Measurements from ENCODE around the gene CROCC2. TPM values are rescaled to one million over a fixed set of nuclear protein-coding genes. Genes with fewer than 3 reads are reported as not detected.

CROCC2 gene
- total RNA-seq, 1 donor from 2014 or later: not detected

- ATAC-seq (no peak), DNase-seq (ENCODE audit: missing footprints) (peak; percentile 21)
- intact Hi-C loops (cut with DNase I): no loop called here
These were observed 9.6 kb downstream of the CROCC2 start for GRCh38 chr2:240915526-240916341.

DNA sequence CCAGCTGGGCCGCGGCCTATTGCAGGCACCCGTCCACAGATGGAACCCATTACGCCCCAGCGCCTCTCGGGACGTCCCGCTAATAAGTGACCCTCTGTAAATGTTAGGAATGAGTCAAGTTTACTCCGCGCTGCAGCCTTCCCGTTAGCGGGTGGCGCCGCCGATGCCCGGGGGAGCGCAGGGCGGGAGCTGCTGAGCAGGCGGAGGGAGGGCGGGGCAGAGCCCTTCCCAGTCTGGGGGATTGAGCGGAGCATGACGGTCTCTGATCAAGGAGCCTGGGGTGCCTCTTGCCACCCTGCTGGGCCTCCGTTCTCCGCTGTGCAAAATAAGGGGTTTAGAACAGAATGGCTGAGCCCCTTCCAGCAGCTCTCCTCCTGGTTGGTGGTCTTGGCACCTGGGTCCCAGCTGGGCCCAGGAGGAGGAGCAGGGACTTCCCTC lies 10.5 kb downstream of the CROCC2 start:
- intact Hi-C loops (cut with DNase I): no loop called here
- peak; percentile 74 for ATAC-seq
- peak; percentile 81 for DNase-seq (ENCODE audit: missing footprints)

DNA sequence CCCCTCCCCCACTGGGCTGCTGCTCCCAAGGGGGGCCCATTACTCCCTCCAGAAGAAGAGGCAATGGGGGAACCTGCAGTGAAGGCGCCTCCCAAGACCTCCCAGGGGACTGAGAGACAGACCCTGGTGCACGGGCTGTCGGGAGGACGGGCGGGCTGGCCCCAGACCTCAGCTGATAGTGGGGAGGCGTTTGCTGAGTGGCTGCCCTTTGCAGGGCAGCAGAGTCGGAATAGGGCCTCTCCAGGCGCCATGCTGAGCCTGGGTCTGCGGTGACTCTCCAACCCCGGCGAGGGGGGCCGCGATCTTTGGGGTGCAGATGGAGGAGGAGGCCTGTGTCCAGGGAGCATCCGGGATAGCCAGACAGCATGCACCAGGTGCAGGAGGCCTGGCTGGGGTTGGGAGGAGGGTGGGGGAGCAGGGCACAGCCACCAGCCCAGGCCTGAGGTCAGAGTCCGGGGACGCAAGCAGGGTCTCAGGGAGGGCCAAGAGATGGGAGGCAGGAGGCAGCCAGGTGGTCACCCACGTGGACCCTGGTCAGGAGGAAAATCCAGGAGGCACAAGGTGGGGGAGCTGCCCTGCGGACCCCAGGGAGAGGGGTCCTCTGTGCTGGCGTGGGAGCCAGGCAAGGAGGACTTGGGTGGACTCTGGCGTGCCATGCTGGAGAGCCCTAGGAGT lies 11.0 kb downstream of the CROCC2 start:
- intact Hi-C loops (cut with DNase I): no loop called here
- no peak for ATAC-seq
- DNase-seq (ENCODE audit: missing footprints): peak; percentile 61

GRCh38 chr2:240917684-240918257 lies 11.6 kb downstream of the CROCC2 start:
- DNase-seq (ENCODE audit: missing footprints): peak; percentile 20
- no peak for ATAC-seq
- intact Hi-C loops (cut with DNase I): no loop called here

- intact Hi-C loops (cut with DNase I): no loop called here
- DNase-seq (ENCODE audit: missing footprints) (peak; percentile 57), ATAC-seq (no peak)
These were observed 12.3 kb downstream of the CROCC2 start for GRCh38 chr2:240918258-240919091.

DNA sequence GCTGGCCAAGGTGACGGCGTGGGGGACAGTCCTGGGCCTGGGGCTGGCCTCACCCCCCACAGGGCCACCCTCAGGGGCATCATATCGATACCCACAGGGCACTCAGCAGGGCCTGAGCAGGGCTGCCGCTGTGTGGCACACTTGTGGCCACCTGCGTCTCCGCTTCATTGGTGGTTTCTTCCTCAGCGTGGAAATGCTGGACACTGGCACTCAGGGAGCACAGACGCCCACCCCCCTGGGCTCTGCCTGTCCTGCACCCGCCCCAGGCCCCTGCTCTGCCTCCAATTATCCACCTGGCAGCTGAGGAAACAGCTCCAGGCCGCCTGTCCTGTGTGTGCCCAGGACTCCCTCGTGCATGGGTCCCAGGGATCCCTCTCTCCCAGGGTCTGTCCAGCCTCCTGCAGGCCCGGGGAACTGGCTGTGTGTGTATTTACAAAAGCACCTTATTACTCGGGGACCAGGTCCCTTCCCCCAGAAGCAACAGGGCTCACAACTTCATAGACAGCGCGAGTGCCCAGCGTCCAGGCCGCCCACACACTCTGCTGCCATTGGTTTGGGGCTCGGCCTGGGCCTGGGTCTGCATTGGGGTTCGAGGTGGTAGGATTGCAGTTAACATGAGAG lies 13.1 kb downstream of the CROCC2 start:
- intact Hi-C loops (cut with DNase I): no loop called here
- DNase-seq (ENCODE audit: missing footprints) (peak; percentile 53), ATAC-seq (no peak)

DNA sequence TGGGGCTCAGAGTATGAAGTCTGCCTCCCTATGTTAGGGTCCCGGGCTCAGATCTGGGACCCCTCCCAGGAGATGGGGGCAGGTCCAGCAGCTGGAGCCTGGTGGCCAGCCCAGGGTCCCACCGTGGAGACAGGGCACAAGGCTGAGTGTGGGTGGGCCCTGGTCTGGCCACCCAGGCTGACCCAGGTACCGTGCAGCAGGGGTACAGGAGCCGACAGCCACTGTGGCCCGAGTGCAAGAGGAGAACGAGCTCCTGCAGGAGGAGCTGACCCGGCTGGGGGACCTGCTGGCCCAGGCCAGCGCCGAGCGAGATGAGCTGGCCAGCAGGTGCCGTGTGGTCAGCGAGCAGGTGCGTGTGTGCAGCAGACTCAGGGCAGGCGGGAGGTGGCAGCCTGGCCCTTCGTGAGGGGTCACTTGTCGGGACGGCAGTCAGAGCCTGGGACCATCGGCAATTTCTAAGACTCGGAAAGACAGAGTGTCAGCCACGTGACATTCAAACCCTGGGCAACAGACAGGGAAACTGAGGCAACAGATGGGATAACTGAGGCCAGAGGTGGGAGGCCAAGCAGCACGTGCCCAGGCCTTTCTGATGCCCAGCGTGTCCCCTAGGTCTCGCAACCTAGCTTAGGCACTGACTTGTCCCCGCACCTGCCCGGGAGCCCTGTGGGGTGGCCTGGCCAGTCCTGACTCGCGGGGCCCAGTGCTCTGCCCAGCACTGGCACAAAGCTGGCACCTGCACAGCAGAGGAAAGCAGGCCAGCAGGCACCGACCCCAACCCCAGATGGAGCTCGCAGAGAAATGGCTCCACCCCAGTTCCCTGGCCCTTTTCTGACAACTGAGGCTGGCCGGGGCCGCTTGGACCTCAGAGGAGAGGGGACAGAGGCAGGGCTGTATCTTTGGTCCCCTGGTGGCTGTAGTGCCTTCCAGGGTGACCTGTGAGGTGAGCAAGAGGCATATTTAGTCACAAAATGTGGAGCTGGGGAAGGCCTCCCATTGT lies 13.9 kb downstream of the CROCC2 start:
- no peak for ATAC-seq
- intact Hi-C loops (cut with DNase I): no loop called here
- peak; percentile 61 for DNase-seq (ENCODE audit: missing footprints)

DNA sequence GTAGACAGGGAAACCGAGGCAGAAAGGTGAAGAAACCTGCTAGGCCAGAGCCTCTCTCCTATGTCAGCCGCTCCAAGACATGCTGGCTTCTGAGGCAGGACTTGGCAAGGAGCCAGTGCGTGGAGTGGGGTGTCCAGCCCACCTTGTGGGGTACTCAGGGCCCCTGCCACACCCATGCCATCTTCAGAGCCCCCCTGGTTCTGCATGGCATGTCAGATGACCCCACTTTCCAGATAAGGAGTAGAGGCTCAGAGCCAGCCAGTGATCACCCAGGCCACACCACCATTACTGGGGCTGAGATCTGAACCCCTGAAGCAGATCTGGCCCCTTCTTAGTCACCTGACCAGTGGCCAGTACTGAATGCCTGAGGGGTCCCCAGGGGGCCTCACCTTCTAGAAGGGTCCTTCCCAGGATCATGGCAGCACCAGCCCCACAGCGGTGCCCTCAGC lies 14.7 kb downstream of the CROCC2 start:
- intact Hi-C loops (cut with DNase I): no loop called here
- ATAC-seq: no peak

DNA sequence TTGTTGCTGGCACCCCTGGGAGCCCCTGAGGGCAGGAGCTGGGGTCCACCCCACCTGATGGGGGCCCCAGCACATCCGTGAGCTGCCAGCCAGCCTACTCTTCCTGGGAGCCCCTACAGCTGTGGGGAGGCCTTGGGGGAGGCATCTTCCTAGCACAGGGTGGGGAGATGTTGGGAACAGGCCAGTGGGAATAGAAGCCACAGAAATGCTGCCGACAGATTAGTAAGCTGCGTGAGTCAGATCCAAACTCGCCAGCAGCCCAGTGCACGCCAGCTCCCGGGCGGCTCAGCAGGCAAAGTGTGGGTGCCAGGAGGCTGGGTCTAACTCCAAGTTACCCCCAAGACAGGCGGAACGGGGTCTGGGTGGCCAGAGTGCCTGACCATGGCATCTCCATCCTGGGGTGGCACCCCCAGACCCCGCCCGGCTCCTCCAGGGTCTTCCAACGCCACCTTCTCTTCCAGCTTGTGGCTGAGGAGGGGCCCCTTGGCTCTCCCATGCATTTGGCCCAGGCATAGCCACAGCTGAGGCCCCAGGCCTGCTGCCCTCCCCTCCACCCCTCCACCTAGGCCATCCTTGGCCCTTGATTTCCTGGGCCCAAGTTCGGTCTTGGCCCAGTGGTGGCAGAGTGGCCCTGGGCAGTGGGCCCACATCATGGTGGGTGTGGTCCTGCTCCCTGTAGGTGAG lies 15.3 kb downstream of the CROCC2 start:
- ATAC-seq: peak; percentile 62
- peak; percentile 77 for DNase-seq (ENCODE audit: missing footprints)
- intact Hi-C loops (cut with DNase I): no loop called here

More for the DNA sequence above, 14.7 kb downstream of the CROCC2 start:
- peak; percentile 68 for DNase-seq (ENCODE audit: missing footprints)

DNA sequence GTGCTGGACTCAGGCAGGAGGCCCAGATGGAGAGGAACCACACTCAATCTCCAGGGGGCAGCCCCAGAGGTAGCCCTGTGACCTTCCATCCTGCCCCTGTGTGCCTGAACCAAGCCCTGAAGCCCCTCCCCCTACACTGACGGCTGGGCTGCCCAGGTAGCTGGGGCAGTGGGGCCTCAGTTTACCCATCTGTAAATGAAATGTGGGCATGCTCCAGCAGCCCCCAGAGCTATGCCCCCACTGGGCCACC lies 15.8 kb downstream of the CROCC2 start:
- ATAC-seq (peak; percentile 1), DNase-seq (ENCODE audit: missing footprints) (peak; percentile 28)
- intact Hi-C loops (cut with DNase I): no loop called here

DNA sequence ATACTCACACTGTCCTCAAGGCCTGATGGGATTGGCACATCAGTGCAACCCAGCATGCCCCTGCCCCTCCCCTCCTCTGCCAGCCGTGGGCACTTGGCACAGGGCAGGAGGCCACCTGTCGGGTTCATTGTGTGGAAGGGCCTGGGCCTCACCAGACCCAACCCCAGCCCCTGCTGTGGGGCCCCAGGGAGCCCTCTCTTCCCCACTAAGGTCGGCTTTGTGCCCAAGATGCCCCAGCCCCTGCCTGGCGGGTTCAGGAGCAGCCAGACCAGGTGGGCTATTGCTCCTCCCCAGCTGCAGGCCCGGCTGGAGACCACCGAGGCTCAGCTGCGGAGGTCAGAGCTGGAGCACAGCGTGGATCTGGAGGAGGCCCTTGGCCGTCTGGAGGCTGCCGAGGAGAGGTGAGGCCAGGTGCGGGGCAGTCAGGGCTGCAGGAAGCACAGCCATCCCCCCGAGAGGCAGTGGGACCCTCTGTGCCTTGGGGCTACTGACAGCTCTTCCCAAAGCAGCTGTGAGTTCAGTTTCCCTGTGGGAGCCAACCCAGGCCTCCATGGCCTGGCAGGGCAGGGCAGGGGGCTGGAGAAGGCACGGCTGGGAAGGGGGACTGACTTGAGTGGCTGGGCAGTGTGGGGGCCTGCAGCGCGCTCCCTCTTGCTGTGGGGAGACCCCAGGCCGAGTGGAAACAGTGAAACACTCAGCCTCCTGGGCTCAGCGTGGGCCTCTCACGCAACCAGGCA lies 16.3 kb downstream of the CROCC2 start:
- intact Hi-C loops (cut with DNase I): no loop called here
- DNase-seq (ENCODE audit: missing footprints) (peak; percentile 23), ATAC-seq (no peak)

DNA sequence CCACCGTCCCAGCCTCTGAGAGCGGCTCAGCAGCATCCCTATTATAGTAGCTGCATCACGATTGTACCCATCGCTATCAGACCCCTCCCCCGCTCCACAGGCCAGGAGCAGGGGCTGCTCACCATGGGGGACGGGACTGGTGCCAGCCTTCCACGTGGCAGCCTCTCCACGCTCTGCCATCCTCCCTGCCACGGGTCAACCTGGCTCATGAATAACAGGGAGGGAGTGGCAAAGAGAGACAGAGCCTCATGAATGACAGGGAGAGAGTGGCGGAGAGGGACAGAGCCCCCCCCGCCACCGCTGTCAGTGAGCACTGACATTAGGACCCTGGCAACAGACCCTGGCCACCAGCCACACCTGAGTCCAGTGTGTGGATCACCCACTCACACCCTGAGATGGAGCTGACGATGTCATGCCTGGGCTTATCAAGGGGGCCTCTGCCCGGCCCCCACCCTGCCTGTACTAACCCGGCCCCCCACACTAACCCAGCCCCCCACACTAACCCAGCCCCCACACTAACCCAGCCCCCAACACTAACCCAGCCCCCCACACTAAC lies 16.9 kb downstream of the CROCC2 start:
- no peak for ATAC-seq

GRCh38 chr2:240925191-240925567 lies 19.0 kb downstream of the CROCC2 start:
- no peak for ATAC-seq
- intact Hi-C loops (cut with DNase I): no loop called here
- DNase-seq (ENCODE audit: missing footprints): peak; percentile 21

More for the DNA sequence above, 16.9 kb downstream of the CROCC2 start:
- intact Hi-C loops (cut with DNase I): no loop called here
- no peak for DNase-seq (ENCODE audit: missing footprints)

DNA sequence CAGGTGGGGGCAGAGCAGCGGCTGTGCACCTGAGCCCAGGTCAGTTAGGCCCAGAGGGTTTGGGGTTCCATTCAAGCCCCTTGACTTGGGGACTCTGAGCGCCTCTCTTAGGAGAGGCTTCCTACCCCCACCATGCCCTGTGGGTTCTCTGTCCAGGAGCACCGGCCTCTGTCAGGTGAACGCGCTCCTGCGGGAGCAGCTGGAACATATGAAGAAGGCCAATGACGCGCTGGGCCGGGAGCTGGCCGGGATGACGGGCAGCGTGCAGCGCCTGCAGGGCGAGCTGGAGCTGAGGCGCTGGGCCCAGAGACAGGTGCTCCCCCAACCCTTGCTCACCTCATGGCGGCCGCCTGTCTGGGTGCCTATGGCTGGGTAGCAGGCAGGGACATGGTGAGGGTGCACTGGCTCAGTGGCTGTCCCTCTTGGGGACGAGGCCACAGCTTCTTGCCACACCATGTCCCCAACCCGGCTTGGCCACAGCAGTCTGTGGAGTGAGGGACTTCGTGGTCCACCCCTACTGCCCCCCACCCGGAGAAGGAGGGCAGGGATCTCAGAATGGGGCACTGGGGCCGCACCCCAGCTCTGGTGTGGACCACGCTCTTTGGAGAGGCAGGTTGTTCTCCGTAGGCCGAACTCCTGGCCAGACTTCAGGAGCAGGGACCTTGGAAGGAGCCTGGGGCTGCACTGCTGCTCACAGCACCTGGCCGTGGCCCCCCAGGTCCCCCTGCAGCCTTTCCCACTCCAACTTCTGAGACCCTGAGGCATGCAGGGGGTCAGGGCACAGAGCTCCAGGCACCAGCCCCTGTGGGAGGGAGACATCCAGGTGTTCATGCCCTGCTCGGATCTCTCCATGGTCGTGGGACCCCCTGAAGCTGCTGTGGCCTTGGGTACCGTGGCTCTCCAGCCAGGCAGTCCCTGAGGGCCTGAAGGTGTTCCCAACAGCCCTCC lies 19.7 kb downstream of the CROCC2 start:
- DNase-seq (ENCODE audit: missing footprints) (peak; percentile 69), ATAC-seq (no peak)
- intact Hi-C loops (cut with DNase I): no loop called here

Measured in Right ventricle myocardium inferior (tissue), 1 donor.